Heart left ventricle (tissue), 16 donors: ENCODE results near the gene KATNB1. TPM values are rescaled to one million over a fixed set of nuclear protein-coding genes. Genes with fewer than 3 reads are reported as not detected.

Experiments used
- ATAC-seq, 4 donors: fragments of 200-7000 bp; cut with Tn5 transposase; one replicate each; pipeline ENCODE4 v1.9.1; 2020 to 2022; ENCODE audit warnings: moderate library complexity in 4 of 4, mild to moderate bottlenecking in 3 of 4, moderate number of reproducible peaks in 1 of 4
- DNase-seq, 5 donors: peaks; one replicate each; pipeline ENCODE4 v3.0.0-alpha.2; 2020
- H3K27ac ChIP-seq, 12 donors: fragments of 200-600 bp; sonication (generic) in 4 of 12; one replicate each; pipeline versions ENCODE4 v1.5.0 to v1.8.0; 2016 to 2022; ENCODE audit warnings: mild to moderate bottlenecking in 2 of 12
- H3K27me3 ChIP-seq, 9 donors: fragments of 200-600 bp; sonication (generic) in 2 of 9; one replicate each; pipeline versions ENCODE4 v1.5.1 to v1.8.0; 2016 to 2022; ENCODE audit warnings: mild to moderate bottlenecking in 3 of 9
- H3K36me3 ChIP-seq, 9 donors: fragments of 200-600 bp; sonication (generic) in 2 of 9; one replicate each; pipeline versions ENCODE4 v1.5.0 to v1.8.0; 2018 to 2022; ENCODE audit warnings: mild to moderate bottlenecking in 2 of 9
- H3K4me1 ChIP-seq, 12 donors: fragments of 200-600 bp; sonication (generic) in 4 of 12; one replicate each; pipeline versions ENCODE4 v1.5.0 to v1.8.0; 2016 to 2022; ENCODE audit warnings: mild to moderate bottlenecking in 3 of 12
- H3K4me3 ChIP-seq, 12 donors: fragments of 200-600 bp; sonication (generic) in 4 of 12; one replicate each; pipeline versions ENCODE4 v1.5.0 to v1.8.0; 2017 to 2022; ENCODE audit warnings: mild to moderate bottlenecking in 9 of 12, moderate library complexity in 4 of 12
- H3K9me3 ChIP-seq, 12 donors: fragments of 200-600 bp; sonication (generic) in 4 of 12; one replicate each; pipeline versions ENCODE4 v1.5.0 to v1.8.0; 2016 to 2022; ENCODE audit warnings: mild to moderate bottlenecking in 1 of 12
- POLR2A ChIP-seq, 2 donors: fragments of 450-650 bp; IDR thresholded peaks; one replicate each; pipeline ENCODE4 v1.6.1; 2017; ENCODE audit warnings: antibody characterized with exemption in 2 of 2, mild to moderate bottlenecking in 2 of 2, moderate library complexity in 2 of 2
- WGBS, 4 donors: extraction: QIAGEN DNeasy Blood & Tissue Kit in 2 of 4; methylation state at CpG; one replicate each; pipeline versions ENCODE4 v1.1.5 to v1.1.7; 2013 to 2018; 5-methylcytosine and 5-hydroxymethylcytosine counted together
- intact Hi-C, 10 donors: fragments of 100-400 bp; cut with DNase I; formaldehyde crosslinking; loops; one replicate each; pipeline versions ENCODE4 v1.11.1 to v1.14.2; 2022
- polyA plus RNA-seq, 2 donors: library from polyadenylated mRNA; stranded (reverse); fragments of 200-250 nt; gene quantifications; one replicate each; pipeline ENCODE4 v1.2.3, GENCODE V29; 2013
- total RNA-seq, 9 donors: library from RNA; depleted of rRNA in 2 of 9; stranded (reverse); fragments of >200 nt in 2 of 9; fragmentation: NEBNext Ultra II Directional in 3 of 9; extraction: Animal tissue kit (Norgen Biotek cat#: 25700) in 3 of 9; gene quantifications; one replicate each; pipeline versions ENCODE4 v1.1.0 to v1.2.4, GENCODE V29; 2016 to 2023
- TF ChIP-seq, protein P1 (sequence below), 12 donors: fragments of 200-600 bp; sonication (generic) in 4 of 12; IDR thresholded peaks; one replicate each; pipeline versions ENCODE4 v1.5.0 to v1.8.0; 2018 to 2022; ENCODE audit warnings: antibody characterized with exemption in 12 of 12, mild to moderate bottlenecking in 5 of 12
- donor health status: ischemic (EF 13 %, LVEDD 7.1; RV severe dilation, severe dysfunction).
- donor health status: healthy with polysubstance abuse.
- donor health status: DM: no; HTN: yes; CAD: no.
- donor health status: DM: no; HTN: no; CAD: no.
- donor health status: ischemic (EF 25% LVEDD 6.9; RV normal size, moderate dysfunction).
- donor health status: ischemic (EF 25% LVEDD 5.7; RV mildly dilated, moderate dysfunction).
- donor health status: healthy.
- donor health status: DM: yes; HTN: yes; CAD: no.
- donor health status: ischemic (EF 35%, LVEDD 5.7; RV mildly dilated, moderate dysfunction).
- donor health status: nonischemic (EF 11% LVEDD 7.7; RV severe dilation, severe dysfunction).
- donor health status: DM: yes; HTN: yes; CAD: no.
- donor health status: PGD.
- donor health status: ischemic (EF 29% LVEDD 5.4; RV normal size, mild dysfunction).
- donor health status: nonischemic (EF 23%, LVEDD 6.1; RV moderate dilation, normal function).

The KATNB1 gene
- total and polyA plus RNA-seq, 11 donors, result 8.0 to 20.5 (median 15.3) TPM

DNA sequence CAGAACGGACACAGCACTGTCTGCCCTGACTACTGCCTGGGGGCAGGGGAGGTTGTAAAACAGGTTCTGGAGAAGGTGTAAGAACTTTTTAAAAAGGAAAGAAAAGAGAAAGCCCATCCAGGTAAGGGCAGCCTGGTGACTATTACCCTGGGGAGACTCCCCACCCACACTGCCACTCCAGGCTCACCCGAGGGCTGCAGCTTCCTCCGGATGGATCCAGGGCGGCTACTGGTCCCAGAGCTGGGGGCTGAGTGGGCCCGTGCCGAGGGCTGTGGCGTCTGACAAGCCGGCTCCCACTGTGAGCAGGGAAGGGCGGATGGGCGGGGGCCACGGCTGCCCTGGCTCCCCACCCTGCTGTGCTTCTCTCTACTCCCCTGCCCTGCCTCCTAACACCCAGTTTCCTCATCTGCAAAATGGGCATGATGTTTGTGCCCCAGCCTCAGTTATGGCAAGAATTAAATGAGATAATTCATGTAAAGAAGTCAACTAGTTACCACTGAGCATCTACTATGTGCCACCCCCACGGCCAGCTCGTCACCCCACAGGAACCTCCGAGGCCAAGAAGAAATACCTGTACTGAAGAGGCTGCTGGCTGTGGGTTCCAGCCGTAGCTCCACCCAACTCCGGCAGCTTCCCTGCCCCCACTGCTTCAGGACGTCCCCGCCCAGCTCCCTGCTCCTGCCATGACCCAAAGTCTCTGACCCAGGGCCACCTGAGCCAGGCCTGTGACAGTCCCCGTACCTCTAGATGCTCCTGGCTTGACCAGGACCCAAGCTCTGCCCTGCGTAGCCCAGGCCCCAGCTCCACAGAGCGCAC lies 24.2 kb downstream of the KATNB1 start:
- peaks cover 0 to 32% (median 16%) of the 10 kb centered on the region in 12 donors for H3K4me1 ChIP-seq
- DNase-seq, result peak in 2 of 5 donors; percentile 62 to 70
- H3K27ac ChIP-seq, result peak overlapping the region in 10 of 12 donors; percentile 39 to 81 (median 73)
- WGBS, 4 donors, result 76 to 84% (median 79%) methylated on average over 19 to 21 of the region's 21 CpGs
- H3K36me3 ChIP-seq, result peaks cover 0 to 82% (median 46%) of the 10 kb centered on the region in 9 donors
- H3K9me3 ChIP-seq, result no peaks in the 10 kb centered on the region
- ATAC-seq, result peak in 2 of 4 donors; percentile 2 to 31
- intact Hi-C loops, result loop anchor here (5.0 to 10.0 kb wide), 7 partner anchors 33 to 245 kb away; partner anchors contain the start of genes USB1 (in 5 of the 10), ZNF319 (in 5 of the 10) and KIFC3 (in 4 of the 10)
- peak overlapping the region in 2 of 12 donors; percentile 7 to 19 for H3K4me3 ChIP-seq
- H3K27me3 ChIP-seq, result no peaks in the 10 kb centered on the region
- TF ChIP-seq, protein P1, sequence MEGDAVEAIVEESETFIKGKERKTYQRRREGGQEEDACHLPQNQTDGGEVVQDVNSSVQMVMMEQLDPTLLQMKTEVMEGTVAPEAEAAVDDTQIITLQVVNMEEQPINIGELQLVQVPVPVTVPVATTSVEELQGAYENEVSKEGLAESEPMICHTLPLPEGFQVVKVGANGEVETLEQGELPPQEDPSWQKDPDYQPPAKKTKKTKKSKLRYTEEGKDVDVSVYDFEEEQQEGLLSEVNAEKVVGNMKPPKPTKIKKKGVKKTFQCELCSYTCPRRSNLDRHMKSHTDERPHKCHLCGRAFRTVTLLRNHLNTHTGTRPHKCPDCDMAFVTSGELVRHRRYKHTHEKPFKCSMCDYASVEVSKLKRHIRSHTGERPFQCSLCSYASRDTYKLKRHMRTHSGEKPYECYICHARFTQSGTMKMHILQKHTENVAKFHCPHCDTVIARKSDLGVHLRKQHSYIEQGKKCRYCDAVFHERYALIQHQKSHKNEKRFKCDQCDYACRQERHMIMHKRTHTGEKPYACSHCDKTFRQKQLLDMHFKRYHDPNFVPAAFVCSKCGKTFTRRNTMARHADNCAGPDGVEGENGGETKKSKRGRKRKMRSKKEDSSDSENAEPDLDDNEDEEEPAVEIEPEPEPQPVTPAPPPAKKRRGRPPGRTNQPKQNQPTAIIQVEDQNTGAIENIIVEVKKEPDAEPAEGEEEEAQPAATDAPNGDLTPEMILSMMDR (IDR thresholded peaks at IDR 0.05), result no peak
- no peak for TF ChIP-seq POLR2A (IDR thresholded peaks at IDR 0.05)

DNA sequence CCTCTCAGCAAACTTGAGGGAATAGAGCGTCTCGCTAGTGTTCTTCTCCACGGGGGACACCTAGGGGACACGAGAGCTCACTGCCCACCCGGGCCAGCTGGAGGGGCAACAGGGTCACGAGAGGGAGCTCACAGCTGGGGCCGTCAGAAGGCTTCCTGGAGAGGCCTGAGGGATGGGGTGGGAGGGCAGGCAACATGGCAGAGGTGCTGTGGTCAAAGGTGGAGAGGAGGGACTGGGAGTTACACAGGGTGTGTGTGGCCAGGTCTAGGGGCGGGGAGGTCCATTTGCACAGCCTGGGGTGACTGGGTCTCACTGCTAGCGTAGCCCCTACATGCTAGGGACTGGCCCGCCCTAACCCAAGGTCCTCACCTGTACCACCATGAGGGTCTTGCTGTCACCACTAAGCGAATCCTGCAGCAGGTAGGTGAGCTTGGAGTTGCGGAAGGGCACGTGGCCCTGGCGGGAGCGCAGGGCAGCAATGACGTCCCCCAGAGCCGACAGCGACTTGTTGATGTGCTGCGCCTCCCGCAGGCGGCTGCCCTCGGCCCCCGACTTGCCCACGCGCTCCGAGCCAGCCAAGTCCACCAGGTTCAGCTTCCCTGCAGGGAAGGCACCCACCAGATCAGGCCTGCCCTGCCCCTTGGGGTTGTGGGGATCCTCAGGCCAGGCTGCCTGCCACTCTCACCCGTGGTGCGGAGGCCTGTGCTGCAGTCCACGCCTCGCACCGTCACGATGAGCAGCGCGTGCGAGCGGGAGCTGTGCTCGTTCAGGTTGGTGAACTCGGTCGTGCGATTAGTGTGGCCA lies 25.0 kb downstream of the KATNB1 start:
- 88 to 89% (median 89%) methylated on average over 23 to 40 of the region's 40 CpGs for WGBS, 4 donors
- peak in 2 of 5 donors; percentile 25 to 63 for DNase-seq
- peaks cover 0 to 32% (median 16%) of the 10 kb centered on the region in 12 donors for H3K4me1 ChIP-seq
- intact Hi-C loops, result loop anchor here in 1 of 10 donors (5.0 kb wide), 1 partner anchor 37 kb away; no protein-coding TSS in a partner anchor
- peaks cover 0 to 81% (median 50%) of the 10 kb centered on the region in 9 donors for H3K36me3 ChIP-seq
- H3K27ac ChIP-seq, result peak overlapping the region in 7 of 12 donors; percentile 30 to 81 (median 72)
- H3K9me3 ChIP-seq, result no peaks in the 10 kb centered on the region
- ATAC-seq, result no peak
- TF ChIP-seq POLR2A (IDR thresholded peaks at IDR 0.05), result no peak
- TF ChIP-seq, protein P1 (IDR thresholded peaks at IDR 0.05), result no peak
- H3K27me3 ChIP-seq, result no peaks in the 10 kb centered on the region
- no peak overlapping the region for H3K4me3 ChIP-seq

DNA sequence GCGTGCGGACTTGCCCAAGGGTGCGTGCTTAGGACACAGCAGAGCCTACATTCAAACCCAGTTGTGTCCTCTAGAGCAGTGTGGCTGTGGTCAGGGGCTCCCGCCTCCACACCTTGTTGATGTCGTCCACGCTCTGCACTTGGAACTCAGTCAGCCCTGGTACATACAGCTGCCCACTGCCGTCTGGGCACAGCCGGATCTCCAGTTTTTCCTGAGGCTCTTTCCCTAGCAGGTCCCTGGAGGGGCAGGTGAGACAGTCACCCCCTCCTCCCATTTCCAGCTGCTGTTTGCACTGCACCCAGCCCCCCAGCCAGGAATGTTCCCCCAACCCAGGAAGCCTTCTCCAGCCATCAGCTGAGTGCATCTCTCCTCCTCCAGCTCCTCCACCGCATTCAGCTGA lies 25.7 kb downstream of the KATNB1 start:
- intact Hi-C loops, result loop anchor here in 1 of 10 donors (5.0 kb wide), 1 partner anchor 36 kb away; no protein-coding TSS in a partner anchor
- H3K27me3 ChIP-seq, result no peaks in the 10 kb centered on the region
- 85 to 88% (median 86%) methylated on average over 9 of the region's 9 CpGs for WGBS, 4 donors
- no peaks in the 10 kb centered on the region for H3K9me3 ChIP-seq
- DNase-seq (peak in 1 of 5 donors; percentile 38), ATAC-seq (no peak)
- H3K4me1 ChIP-seq, result peaks cover 0 to 32% (median 16%) of the 10 kb centered on the region in 12 donors
- H3K4me3 ChIP-seq, result no peak overlapping the region
- H3K27ac ChIP-seq, result no peak overlapping the region
- H3K36me3 ChIP-seq, result peaks cover 0 to 85% (median 56%) of the 10 kb centered on the region in 9 donors
- TF ChIP-seq, protein P1 (IDR thresholded peaks at IDR 0.05), result no peak
- no peak for TF ChIP-seq POLR2A (IDR thresholded peaks at IDR 0.05)
